Liver (tissue), 9 donors: ENCODE measurements around the gene RALGDS. TPM values are rescaled to one million over a fixed set of nuclear protein-coding genes. Genes with fewer than 3 reads are reported as not detected.

Source experiments
- DNase-seq: peaks from one replicate; pipeline ENCODE4 v3.0.0-alpha.2; 2017; ENCODE audit warnings: low spot score
- H3K27ac ChIP-seq, 2 donors: one replicate each; pipeline ENCODE4 v1.7.0; 2013; ENCODE audit warnings: inconsistent platforms in 2 of 2, low read length in 2 of 2, control low read depth in 1 of 2, low read depth in 1 of 2, mild to moderate bottlenecking in 1 of 2
- H3K27me3 ChIP-seq, 4 donors: one replicate each; pipeline versions ENCODE4 v1.6.1 to v1.7.0; 2013; ENCODE audit warnings: low read length in 3 of 4, inconsistent platforms in 1 of 4, mild to moderate bottlenecking in 1 of 4, moderate library complexity in 1 of 4; ENCODE audit not compliant: control insufficient read depth in 4 of 4, insufficient read depth in 4 of 4
- H3K36me3 ChIP-seq, 4 donors: one replicate each; pipeline versions ENCODE4 v1.6.1 to v1.7.0; 2013; ENCODE audit warnings: low read length in 3 of 4, mild to moderate bottlenecking in 3 of 4, low read depth in 1 of 4, moderate library complexity in 1 of 4; ENCODE audit not compliant: control insufficient read depth in 4 of 4, insufficient read depth in 3 of 4
- H3K4me1 ChIP-seq, 4 donors: one replicate each; pipeline versions ENCODE4 v1.6.1 to v1.7.0; 2013; ENCODE audit warnings: low read length in 3 of 4, mild to moderate bottlenecking in 3 of 4, moderate library complexity in 1 of 4; ENCODE audit not compliant: control insufficient read depth in 4 of 4, insufficient read depth in 4 of 4
- H3K4me3 ChIP-seq, 3 donors: one replicate each; pipeline versions ENCODE4 v1.6.1 to v1.7.0; 2013; ENCODE audit warnings: low read length in 3 of 3, control low read depth in 1 of 3, low read depth in 1 of 3, mild to moderate bottlenecking in 1 of 3
- H3K9ac ChIP-seq, 2 donors: one replicate each; pipeline ENCODE4 v1.7.0; 2013; ENCODE audit warnings: low read length in 2 of 2, mild to moderate bottlenecking in 2 of 2, moderate library complexity in 2 of 2, control low read depth in 1 of 2, low read depth in 1 of 2
- H3K9me3 ChIP-seq, 4 donors: one replicate each; pipeline versions ENCODE4 v1.6.1 to v1.7.0; 2013; ENCODE audit warnings: low read length in 3 of 4; ENCODE audit not compliant: control insufficient read depth in 4 of 4
- FOXA1 ChIP-seq: IDR thresholded peaks from 2 replicates; pipeline ENCODE4 v1.6.1; 2016; ENCODE audit warnings: antibody characterized with exemption
- GABPA ChIP-seq, 2 donors: IDR thresholded peaks in 1 of 2; conservative IDR thresholded peaks in 1 of 2; 2 replicates each; pipeline ENCODE4 v1.6.1; 2016; ENCODE audit warnings: antibody characterized with exemption in 2 of 2, mild to moderate bottlenecking in 1 of 2, moderate library complexity in 1 of 2
- HNF4A ChIP-seq, 2 donors: conservative IDR thresholded peaks; 2 replicates each; pipeline ENCODE4 v1.6.1; 2016; ENCODE audit warnings: antibody characterized with exemption in 2 of 2, mild to moderate bottlenecking in 2 of 2
- HNF4G ChIP-seq: IDR thresholded peaks from 2 replicates; pipeline ENCODE4 v1.6.1; 2016; ENCODE audit warnings: antibody characterized with exemption
- JUND ChIP-seq, 2 donors: IDR thresholded peaks; 2 replicates each; pipeline ENCODE4 v1.6.1; 2016; ENCODE audit warnings: antibody characterized with exemption in 2 of 2
- NR2F2 ChIP-seq: IDR thresholded peaks from 2 replicates; pipeline ENCODE4 v1.6.1; 2016; ENCODE audit warnings: antibody characterized with exemption
- RAD21 ChIP-seq, 2 donors: IDR thresholded peaks; 2 replicates each; pipeline ENCODE4 v1.6.1; 2016; ENCODE audit warnings: antibody characterized with exemption in 2 of 2, mild to moderate bottlenecking in 2 of 2
- RXRA ChIP-seq, 2 donors: IDR thresholded peaks; 2 replicates each; pipeline ENCODE4 v1.6.1; 2017 to 2018; ENCODE audit warnings: antibody characterized with exemption in 2 of 2, mild to moderate bottlenecking in 1 of 2
- SP1 ChIP-seq: IDR thresholded peaks from 2 replicates; pipeline ENCODE4 v1.6.1; 2018; ENCODE audit warnings: antibody characterized with exemption, mild to moderate bottlenecking
- TAF1 ChIP-seq: conservative IDR thresholded peaks from 2 replicates; pipeline ENCODE4 v1.6.1; 2016; ENCODE audit warnings: antibody characterized with exemption, mild to moderate bottlenecking
- YY1 ChIP-seq: IDR thresholded peaks from 2 replicates; pipeline ENCODE4 v1.6.1; 2016; ENCODE audit warnings: antibody characterized with exemption, mild to moderate bottlenecking
- WGBS: extraction: QIAGEN DNeasy Blood & Tissue Kit; methylation state at CpG from one replicate; pipeline ENCODE4 v1.1.7; 2013; 5-methylcytosine and 5-hydroxymethylcytosine counted together
- polyA plus RNA-seq, 2 donors: library from polyadenylated mRNA; stranded (reverse) in 1 of 2; unstranded in 1 of 2; fragments of 200-250 nt in 1 of 2; fragments of >200 nt in 1 of 2; fragmentation: Nextera tagmentation in 1 of 2; extraction: Ambion mirVana in 1 of 2; gene quantifications; one replicate each; pipeline versions ENCODE4 v1.2.1 to v1.2.3, GENCODE V29; 2013 to 2015
- total RNA-seq, 2 donors: library from RNA; depleted of rRNA; stranded (reverse); fragments of >200 nt; gene quantifications; one replicate each; pipeline ENCODE4 v1.2.3, GENCODE V29; 2014
- TF ChIP-seq, protein P1 (sequence below): IDR thresholded peaks from 2 replicates; pipeline ENCODE4 v1.6.1; 2016; ENCODE audit warnings: antibody characterized with exemption
- TF ChIP-seq, protein P2 (sequence below): fragments of 150-350 bp; IDR thresholded peaks from 2 replicates; pipeline ENCODE4 v1.5.1; 2017; ENCODE audit warnings: improper control_type of control experiment, low read depth, low read length; ENCODE audit not compliant: missing input control
- TF ChIP-seq, protein P3 (sequence below): IDR thresholded peaks from 2 replicates; pipeline ENCODE4 v1.6.1; 2016; ENCODE audit warnings: antibody characterized with exemption
- TF ChIP-seq, protein P4 (sequence below): IDR thresholded peaks from 2 replicates; pipeline ENCODE4 v1.6.1; 2016; ENCODE audit warnings: antibody characterized with exemption
- TF ChIP-seq, protein P5 (sequence below): IDR thresholded peaks from 2 replicates; pipeline ENCODE4 v1.6.1; 2016; ENCODE audit warnings: antibody characterized with exemption, mild to moderate bottlenecking
- donor health status: healthy.
- donor health status: healthy.
- donor health status: healthy.
- donor health status: healthy.
- donor health status: healthy.

RALGDS gene
- total and polyA plus RNA-seq, 4 donors, result 1.3 to 19.0 (median 7.3) TPM

DNA sequence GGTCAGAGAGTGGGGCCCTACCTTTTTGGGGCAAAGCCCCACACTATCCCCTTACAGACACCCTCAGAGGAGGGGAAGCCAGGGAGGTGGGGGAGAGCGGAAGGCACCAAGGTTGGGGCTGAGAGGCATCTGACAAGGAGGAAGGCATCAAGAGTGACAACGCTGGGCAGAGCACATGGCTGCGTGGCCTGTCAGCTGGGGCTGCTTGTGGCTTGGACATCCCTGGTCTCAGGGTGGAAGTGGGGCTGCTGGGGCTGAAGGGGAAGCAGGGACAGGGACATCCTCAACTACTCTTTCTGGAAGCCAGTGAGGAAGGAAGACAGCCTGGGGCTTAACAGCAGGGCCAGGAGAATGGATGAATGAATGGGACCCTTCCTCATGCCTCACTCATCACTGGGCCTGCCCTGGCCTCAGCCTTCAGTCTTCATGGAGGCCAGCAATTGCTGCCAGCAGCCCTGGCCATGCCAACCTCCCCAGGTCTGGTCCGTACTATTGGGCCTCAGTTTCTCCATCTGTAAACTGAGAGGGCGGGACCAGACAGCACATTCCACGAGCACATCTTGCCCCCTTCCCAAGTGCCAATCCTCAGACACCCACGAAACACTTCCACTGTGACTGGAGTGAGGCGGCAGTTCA is 993 bp upstream of the RALGDS start:
- H3K27me3 ChIP-seq, result no peaks in the 10 kb centered on the region
- no peaks in the 10 kb centered on the region for H3K9me3 ChIP-seq
- WGBS, result 88% methylated on average over 8 of the region's 8 CpGs
- DNase-seq, result no peak
- TF ChIP-seq YY1 (no peak), JUND (IDR thresholded peaks at IDR 0.05) (no peak), HNF4G (no peak), NR2F2 (no peak), RAD21 (IDR thresholded peaks at IDR 0.05) (no peak), SP1 (no peak), FOXA1 (no peak), TAF1 (no peak), RXRA (IDR thresholded peaks at IDR 0.05) (no peak)
- TF ChIP-seq, protein P1, sequence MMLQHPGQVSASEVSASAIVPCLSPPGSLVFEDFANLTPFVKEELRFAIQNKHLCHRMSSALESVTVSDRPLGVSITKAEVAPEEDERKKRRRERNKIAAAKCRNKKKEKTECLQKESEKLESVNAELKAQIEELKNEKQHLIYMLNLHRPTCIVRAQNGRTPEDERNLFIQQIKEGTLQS, result no peak
- TF ChIP-seq, protein P2, sequence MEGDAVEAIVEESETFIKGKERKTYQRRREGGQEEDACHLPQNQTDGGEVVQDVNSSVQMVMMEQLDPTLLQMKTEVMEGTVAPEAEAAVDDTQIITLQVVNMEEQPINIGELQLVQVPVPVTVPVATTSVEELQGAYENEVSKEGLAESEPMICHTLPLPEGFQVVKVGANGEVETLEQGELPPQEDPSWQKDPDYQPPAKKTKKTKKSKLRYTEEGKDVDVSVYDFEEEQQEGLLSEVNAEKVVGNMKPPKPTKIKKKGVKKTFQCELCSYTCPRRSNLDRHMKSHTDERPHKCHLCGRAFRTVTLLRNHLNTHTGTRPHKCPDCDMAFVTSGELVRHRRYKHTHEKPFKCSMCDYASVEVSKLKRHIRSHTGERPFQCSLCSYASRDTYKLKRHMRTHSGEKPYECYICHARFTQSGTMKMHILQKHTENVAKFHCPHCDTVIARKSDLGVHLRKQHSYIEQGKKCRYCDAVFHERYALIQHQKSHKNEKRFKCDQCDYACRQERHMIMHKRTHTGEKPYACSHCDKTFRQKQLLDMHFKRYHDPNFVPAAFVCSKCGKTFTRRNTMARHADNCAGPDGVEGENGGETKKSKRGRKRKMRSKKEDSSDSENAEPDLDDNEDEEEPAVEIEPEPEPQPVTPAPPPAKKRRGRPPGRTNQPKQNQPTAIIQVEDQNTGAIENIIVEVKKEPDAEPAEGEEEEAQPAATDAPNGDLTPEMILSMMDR, result no peak
- TF ChIP-seq, protein P3, sequence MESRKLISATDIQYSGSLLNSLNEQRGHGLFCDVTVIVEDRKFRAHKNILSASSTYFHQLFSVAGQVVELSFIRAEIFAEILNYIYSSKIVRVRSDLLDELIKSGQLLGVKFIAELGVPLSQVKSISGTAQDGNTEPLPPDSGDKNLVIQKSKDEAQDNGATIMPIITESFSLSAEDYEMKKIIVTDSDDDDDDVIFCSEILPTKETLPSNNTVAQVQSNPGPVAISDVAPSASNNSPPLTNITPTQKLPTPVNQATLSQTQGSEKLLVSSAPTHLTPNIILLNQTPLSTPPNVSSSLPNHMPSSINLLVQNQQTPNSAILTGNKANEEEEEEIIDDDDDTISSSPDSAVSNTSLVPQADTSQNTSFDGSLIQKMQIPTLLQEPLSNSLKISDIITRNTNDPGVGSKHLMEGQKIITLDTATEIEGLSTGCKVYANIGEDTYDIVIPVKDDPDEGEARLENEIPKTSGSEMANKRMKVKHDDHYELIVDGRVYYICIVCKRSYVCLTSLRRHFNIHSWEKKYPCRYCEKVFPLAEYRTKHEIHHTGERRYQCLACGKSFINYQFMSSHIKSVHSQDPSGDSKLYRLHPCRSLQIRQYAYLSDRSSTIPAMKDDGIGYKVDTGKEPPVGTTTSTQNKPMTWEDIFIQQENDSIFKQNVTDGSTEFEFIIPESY, result no peak
- H3K4me3 ChIP-seq, result no peak overlapping the region
- H3K36me3 ChIP-seq, result no peaks in the 10 kb centered on the region
- peak overlapping the region; percentile 81 to 94 for H3K27ac ChIP-seq
- H3K4me1 ChIP-seq, result peaks cover 12 to 61% (median 47%) of the 10 kb centered on the region in 4 donors
- H3K9ac ChIP-seq, result no peak overlapping the region

DNA sequence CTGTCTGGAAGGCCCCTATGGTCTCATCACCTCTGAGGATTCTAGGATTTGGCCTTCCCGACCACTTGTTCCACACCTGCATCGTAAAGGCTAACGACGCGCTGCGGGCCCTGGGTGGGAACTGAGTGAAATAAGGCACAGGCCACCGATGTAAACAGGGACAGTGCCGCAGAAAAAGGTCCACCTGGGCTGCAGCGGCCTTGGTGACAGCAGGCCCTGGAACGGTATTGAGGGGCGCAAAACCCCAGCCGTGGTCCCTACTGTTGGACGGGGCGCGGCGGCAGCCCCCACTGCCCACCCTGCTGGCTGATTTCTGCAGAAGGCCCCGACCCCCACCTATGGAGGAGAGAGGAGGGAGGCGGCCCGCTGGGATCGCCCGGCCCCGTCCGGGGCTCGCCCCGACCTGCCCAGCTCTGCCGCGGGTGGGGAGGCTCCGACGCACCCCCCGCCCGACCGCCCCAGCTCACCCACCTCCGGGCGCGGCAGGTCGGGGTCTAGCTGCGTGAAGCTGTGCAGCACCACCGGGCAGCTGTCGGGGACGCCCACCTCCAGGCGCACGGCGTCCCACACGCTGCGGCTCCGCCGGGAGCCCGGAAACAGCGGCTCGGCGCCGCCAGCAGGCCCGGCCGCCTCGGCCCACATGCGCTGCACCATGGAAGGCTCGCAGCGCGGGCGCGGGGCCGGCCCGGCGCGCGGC is 391 bp downstream of the RALGDS start:
- H3K9me3 ChIP-seq, result no peaks in the 10 kb centered on the region
- H3K9ac ChIP-seq, result peak overlapping the region in 1 of 2 donors; percentile 87
- no peaks in the 10 kb centered on the region for H3K36me3 ChIP-seq
- H3K4me1 ChIP-seq, result peaks cover 7 to 61% (median 50%) of the 10 kb centered on the region in 4 donors
- no peaks in the 10 kb centered on the region for H3K27me3 ChIP-seq
- peak overlapping the region; percentile 43 to 85 (median 67) for H3K4me3 ChIP-seq
- peak overlapping the region; percentile 57 to 71 for H3K27ac ChIP-seq
- DNase-seq, result no peak
- 3% methylated on average over 66 of the region's 66 CpGs for WGBS
- TF ChIP-seq SP1 (no peak), TAF1 (no peak), HNF4A (conservative IDR thresholded peaks at IDR 0.05) (no peak), JUND (IDR thresholded peaks at IDR 0.05) (no peak), GABPA (IDR thresholded peaks at IDR 0.05 in 1 of 2, conservative IDR thresholded peaks at IDR 0.05 in 1 of 2) (no peak), NR2F2 (no peak), HNF4G (no peak), FOXA1 (no peak), RAD21 (IDR thresholded peaks at IDR 0.05) (no peak), RXRA (IDR thresholded peaks at IDR 0.05) (no peak), YY1 (no peak)
- TF ChIP-seq, protein P2, result no peak
- TF ChIP-seq, protein P1, result no peak
- TF ChIP-seq, protein P4, sequence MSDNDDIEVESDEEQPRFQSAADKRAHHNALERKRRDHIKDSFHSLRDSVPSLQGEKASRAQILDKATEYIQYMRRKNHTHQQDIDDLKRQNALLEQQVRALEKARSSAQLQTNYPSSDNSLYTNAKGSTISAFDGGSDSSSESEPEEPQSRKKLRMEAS, result no peak
- TF ChIP-seq, protein P3, result no peak
- TF ChIP-seq, protein P5, sequence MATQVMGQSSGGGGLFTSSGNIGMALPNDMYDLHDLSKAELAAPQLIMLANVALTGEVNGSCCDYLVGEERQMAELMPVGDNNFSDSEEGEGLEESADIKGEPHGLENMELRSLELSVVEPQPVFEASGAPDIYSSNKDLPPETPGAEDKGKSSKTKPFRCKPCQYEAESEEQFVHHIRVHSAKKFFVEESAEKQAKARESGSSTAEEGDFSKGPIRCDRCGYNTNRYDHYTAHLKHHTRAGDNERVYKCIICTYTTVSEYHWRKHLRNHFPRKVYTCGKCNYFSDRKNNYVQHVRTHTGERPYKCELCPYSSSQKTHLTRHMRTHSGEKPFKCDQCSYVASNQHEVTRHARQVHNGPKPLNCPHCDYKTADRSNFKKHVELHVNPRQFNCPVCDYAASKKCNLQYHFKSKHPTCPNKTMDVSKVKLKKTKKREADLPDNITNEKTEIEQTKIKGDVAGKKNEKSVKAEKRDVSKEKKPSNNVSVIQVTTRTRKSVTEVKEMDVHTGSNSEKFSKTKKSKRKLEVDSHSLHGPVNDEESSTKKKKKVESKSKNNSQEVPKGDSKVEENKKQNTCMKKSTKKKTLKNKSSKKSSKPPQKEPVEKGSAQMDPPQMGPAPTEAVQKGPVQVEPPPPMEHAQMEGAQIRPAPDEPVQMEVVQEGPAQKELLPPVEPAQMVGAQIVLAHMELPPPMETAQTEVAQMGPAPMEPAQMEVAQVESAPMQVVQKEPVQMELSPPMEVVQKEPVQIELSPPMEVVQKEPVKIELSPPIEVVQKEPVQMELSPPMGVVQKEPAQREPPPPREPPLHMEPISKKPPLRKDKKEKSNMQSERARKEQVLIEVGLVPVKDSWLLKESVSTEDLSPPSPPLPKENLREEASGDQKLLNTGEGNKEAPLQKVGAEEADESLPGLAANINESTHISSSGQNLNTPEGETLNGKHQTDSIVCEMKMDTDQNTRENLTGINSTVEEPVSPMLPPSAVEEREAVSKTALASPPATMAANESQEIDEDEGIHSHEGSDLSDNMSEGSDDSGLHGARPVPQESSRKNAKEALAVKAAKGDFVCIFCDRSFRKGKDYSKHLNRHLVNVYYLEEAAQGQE, result no peak
